Measurements from ENCODE around the gene GALR3. TPM values are rescaled to one million over a fixed set of nuclear protein-coding genes. Genes with fewer than 3 reads are reported as not detected.

Gene GALR3
- total RNA-seq, 1 donor from 2014 or later = not detected

DNA sequence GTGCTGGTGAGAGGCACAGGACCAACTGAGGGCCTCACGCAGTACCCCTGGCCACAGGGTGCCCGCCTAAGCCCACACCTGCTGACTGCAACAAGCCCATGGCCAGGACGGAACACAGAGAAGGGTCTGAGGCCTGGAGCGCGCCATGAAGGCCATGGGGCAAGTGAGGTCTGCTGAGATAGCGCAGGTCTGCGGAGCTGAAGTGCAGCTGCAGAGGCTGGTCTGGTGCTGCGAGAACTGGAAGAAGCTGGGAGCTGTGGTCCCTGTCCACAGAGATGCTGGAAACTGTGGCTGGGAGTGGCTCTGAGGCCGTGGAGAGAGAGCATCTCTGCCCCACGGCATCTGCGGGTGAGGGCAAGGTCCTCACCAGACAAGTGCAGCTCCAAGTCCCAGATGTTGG, 8.3 kb downstream of the GALR3 start:
- H3K27ac ChIP-seq = no peak overlapping the region
- no peak overlapping the region for H3K4me3 ChIP-seq
- no peak for DNase-seq (ENCODE audit: extremely low spot score in 2 of 2)
- peaks cover 0 to 38% of the 10 kb centered on the region in 2 donors for H3K36me3 ChIP-seq
- no peaks in the 10 kb centered on the region for H3K27me3 ChIP-seq
- TF ChIP-seq POLR2AphosphoS5 (IDR thresholded peaks at IDR 0.05; ENCODE audit: insufficient read depth in 1 of 2, low read depth in 1 of 2) = no peak
- TF ChIP-seq, protein P1, sequence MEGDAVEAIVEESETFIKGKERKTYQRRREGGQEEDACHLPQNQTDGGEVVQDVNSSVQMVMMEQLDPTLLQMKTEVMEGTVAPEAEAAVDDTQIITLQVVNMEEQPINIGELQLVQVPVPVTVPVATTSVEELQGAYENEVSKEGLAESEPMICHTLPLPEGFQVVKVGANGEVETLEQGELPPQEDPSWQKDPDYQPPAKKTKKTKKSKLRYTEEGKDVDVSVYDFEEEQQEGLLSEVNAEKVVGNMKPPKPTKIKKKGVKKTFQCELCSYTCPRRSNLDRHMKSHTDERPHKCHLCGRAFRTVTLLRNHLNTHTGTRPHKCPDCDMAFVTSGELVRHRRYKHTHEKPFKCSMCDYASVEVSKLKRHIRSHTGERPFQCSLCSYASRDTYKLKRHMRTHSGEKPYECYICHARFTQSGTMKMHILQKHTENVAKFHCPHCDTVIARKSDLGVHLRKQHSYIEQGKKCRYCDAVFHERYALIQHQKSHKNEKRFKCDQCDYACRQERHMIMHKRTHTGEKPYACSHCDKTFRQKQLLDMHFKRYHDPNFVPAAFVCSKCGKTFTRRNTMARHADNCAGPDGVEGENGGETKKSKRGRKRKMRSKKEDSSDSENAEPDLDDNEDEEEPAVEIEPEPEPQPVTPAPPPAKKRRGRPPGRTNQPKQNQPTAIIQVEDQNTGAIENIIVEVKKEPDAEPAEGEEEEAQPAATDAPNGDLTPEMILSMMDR (IDR thresholded peaks at IDR 0.05) = no peak
- no peak for TF ChIP-seq POLR2A (IDR thresholded peaks at IDR 0.05)
- intact Hi-C loops (cut with DNase I) = no loop called here
- no peaks in the 10 kb centered on the region for H3K9me3 ChIP-seq
- H3K4me1 ChIP-seq = peaks cover 6% of the 10 kb centered on the region

DNA sequence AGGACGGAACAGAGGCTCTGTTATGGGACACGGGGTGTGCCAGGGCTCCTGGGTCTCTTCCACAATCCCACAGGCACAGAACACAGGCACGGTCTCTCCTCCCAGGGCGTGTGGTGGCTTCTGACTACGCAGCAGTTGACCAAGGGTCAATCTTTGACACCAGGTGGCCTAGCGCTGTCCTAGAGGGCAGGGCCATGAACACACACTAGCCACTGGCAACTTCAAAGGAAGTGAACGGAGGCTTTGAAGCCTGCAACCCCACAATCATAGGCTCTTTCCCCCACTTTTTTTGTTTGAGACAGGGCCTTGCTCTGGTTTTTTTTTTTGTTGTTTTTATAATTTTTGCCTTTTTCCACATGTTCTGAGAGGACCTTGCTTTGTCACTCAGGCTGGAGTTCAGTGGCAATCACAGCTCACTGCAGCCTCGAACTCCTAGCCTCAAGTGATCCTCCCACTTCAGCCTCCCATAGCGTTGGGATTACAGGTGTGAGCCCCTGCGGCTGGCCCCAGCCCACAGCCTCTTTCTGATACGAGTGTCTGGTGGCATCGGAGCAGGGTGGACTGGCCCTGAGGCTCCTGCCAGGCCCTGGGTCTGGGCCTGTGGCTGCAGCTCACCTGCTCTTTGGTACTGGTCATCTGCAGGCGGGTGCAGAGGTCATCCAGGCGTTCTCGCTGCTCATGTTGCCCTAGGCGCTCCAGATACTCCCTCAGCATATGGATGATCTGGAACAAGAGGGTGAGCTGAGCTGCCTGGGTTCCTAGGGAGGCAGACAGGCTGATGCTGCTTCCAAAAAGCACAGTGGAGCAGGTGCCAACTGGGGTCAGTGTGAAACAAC, 9.1 kb downstream of the GALR3 start:
- TF ChIP-seq POLR2A (IDR thresholded peaks at IDR 0.05) (no peak), POLR2AphosphoS5 (IDR thresholded peaks at IDR 0.05; ENCODE audit: insufficient read depth in 1 of 2, low read depth in 1 of 2) (no peak)
- TF ChIP-seq, protein P1 (IDR thresholded peaks at IDR 0.05) = no peak
- DNase-seq (ENCODE audit: extremely low spot score in 2 of 2) = no peak
- Histone ChIP-seq H3K27ac (no peak overlapping the region), H3K4me1 (peaks cover 1% of the 10 kb centered on the region), H3K36me3 (peaks cover 0 to 46% of the 10 kb centered on the region in 2 donors), H3K27me3 (no peaks in the 10 kb centered on the region), H3K9me3 (no peaks in the 10 kb centered on the region), H3K4me3 (no peak overlapping the region)
- intact Hi-C loops (cut with DNase I) = no loop called here

DNA sequence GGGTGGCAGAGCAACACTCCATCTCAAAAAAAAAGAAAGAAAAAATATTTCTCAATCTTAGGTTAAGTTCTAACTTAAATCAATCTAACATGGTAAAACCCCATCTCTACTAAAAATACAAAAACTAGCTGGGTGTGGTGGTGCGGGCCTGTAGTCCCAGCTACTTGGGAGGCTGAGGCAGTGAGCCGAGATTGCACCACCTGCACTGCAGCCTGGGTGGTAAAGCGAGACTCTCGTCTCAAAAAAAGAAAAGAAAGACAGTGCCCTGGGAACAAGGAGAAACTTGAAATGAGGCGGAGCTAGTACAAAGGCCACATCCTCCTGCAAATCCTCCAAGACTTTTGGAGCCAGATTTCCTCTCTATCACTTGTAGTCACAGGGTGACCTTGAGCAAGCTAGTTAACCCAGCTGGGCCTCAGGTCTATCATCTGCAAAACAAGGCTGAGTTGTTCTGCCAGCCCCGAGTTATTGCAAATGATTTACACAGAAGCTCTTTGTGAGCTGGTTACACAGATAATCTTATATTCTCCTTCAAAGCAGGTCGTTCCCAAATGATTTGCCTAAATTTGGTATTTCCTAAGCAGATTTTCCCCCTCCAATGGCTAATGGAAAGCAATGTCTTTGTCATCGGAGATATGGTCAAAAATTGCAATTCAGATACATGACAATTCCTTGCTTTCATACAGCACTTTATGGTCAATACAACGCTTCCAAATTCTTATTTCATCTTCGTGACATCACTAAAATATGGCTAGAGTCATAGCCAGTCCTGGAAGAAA, 19.0 kb downstream of the GALR3 start:
- H3K4me3 ChIP-seq = no peak overlapping the region
- intact Hi-C loops (cut with DNase I) = no loop called here
- H3K4me1 ChIP-seq = peaks cover 17% of the 10 kb centered on the region
- TF ChIP-seq, protein P1 (IDR thresholded peaks at IDR 0.05) = no peak
- H3K27ac ChIP-seq = no peak overlapping the region
- H3K27me3 ChIP-seq = no peaks in the 10 kb centered on the region
- no peak for DNase-seq (ENCODE audit: extremely low spot score in 2 of 2)
- peaks cover 0 to 25% of the 10 kb centered on the region in 2 donors for H3K36me3 ChIP-seq
- no peaks in the 10 kb centered on the region for H3K9me3 ChIP-seq

DNA sequence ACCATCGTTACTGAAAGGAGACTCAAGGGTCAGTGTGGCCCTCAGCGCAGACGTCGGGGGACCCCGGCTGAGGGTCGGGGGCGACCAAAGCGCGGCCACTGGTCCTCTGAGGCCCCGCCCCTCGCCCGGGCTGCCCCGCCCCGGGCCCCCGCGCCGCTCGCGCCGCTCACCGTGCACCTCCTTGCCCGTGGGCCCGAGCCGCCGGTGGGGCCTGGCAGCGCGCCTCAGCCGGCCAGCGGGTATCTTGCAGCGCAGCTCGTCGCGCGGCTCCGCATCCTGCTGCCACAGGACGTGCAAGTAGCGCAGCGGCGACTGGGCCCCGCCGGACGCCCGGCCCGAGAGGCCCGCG, 20.5 kb downstream of the GALR3 start:
- Histone ChIP-seq H3K4me1 (peaks cover 29% of the 10 kb centered on the region), H3K27ac (peak overlapping the region; percentile 75), H3K4me3 (peak overlapping the region; percentile 73 to 84), H3K27me3 (no peaks in the 10 kb centered on the region), H3K9me3 (no peaks in the 10 kb centered on the region), H3K36me3 (peaks cover 0 to 10% of the 10 kb centered on the region in 2 donors)
- no peak for DNase-seq (ENCODE audit: extremely low spot score in 2 of 2)
- TF ChIP-seq, protein P1 (IDR thresholded peaks at IDR 0.05) = no peak
- TF ChIP-seq POLR2A (IDR thresholded peaks at IDR 0.05) (no peak), POLR2AphosphoS5 (IDR thresholded peaks at IDR 0.05; ENCODE audit: insufficient read depth in 1 of 2, low read depth in 1 of 2) (no peak)
- intact Hi-C loops (cut with DNase I) = no loop called here

DNA sequence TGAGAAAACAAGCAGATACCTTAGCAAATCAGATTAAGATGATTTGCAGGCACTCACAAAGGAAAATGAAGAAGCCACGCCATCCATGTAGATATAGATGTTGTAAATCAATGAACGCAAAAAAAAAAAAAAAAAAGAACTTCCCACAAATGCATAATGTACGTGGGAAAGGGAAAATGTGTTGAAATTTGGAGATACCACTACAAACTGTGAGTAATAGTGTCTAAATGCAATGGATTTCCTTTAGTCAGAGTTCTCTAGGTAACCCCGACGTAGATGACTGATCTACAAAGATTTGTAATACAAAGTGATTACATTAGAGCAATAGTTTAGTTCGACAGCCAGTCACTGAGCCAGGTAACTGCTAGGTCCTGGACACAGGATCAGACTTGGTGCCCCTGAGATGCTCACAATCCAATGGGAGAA, 21.7 kb downstream of the GALR3 start:
- Histone ChIP-seq H3K4me1 (peaks cover 33% of the 10 kb centered on the region), H3K9me3 (no peaks in the 10 kb centered on the region), H3K27me3 (no peaks in the 10 kb centered on the region), H3K27ac (peak overlapping the region; percentile 75), H3K36me3 (no peaks in the 10 kb centered on the region), H3K4me3 (peak overlapping the region; percentile 73 to 84)
- DNase-seq (ENCODE audit: extremely low spot score in 2 of 2) = no peak
- TF ChIP-seq, protein P1 (IDR thresholded peaks at IDR 0.05) = no peak
- no peak for TF ChIP-seq POLR2AphosphoS5 (IDR thresholded peaks at IDR 0.05; ENCODE audit: insufficient read depth in 1 of 2, low read depth in 1 of 2)
- TF ChIP-seq POLR2A (IDR thresholded peaks at IDR 0.05) = no peak
- intact Hi-C loops (cut with DNase I) = no loop called here
